HG03039 (cell line): ENCODE measurements around the gene WASF2.
"Not testable (repeated sequence)": the region's sequence is repeated elsewhere in the genome, so short reads cannot be mapped to it uniquely, and the experiment has no call there.

Source experiments
- ATAC-seq: cut with Tn5 transposase; IDR thresholded peaks from one replicate; pipeline ENCODE4 v1.9.1; 2021; ENCODE audit warnings: mild to moderate bottlenecking, moderate library complexity; ENCODE audit not compliant: unreplicated experiment

Gene WASF2

GRCh38 chr1:27455139-27455811, 34.7 kb downstream of the WASF2 start:
- no peak for ATAC-seq

- ATAC-seq = no peak
These were observed 35.4 kb downstream of the WASF2 start for GRCh38 chr1:27454610-27455009.

- ATAC-seq = no peak
These were observed 38.6 kb downstream of the WASF2 start for GRCh38 chr1:27451343-27451742.

GRCh38 chr1:27448982-27449381, 41.0 kb downstream of the WASF2 start:
- ATAC-seq = no peak

GRCh38 chr1:27447883-27448282, 42.1 kb downstream of the WASF2 start:
- no peak for ATAC-seq

GRCh38 chr1:27447399-27447798, 42.6 kb downstream of the WASF2 start:
- ATAC-seq = no peak

GRCh38 chr1:27446496-27447020, 43.4 kb downstream of the WASF2 start:
- no peak for ATAC-seq

GRCh38 chr1:27445177-27445936, 44.6 kb downstream of the WASF2 start:
- no peak for ATAC-seq

- no peak for ATAC-seq
These were observed 45.3 kb downstream of the WASF2 start for GRCh38 chr1:27444632-27445031.

- no peak for ATAC-seq
These were observed 50.8 kb downstream of the WASF2 start for GRCh38 chr1:27439150-27439549.

GRCh38 chr1:27438621-27439061, 51.3 kb downstream of the WASF2 start:
- no peak for ATAC-seq

- no peak for ATAC-seq
These were observed 53.5 kb downstream of the WASF2 start for GRCh38 chr1:27436204-27437159.

- no peak for ATAC-seq
These were observed 54.3 kb downstream of the WASF2 start for GRCh38 chr1:27435566-27436203.

GRCh38 chr1:27433706-27434105, 56.3 kb downstream of the WASF2 start:
- ATAC-seq = no peak

- ATAC-seq = not testable (repeated sequence)
These were observed 57.2 kb downstream of the WASF2 start for GRCh38 chr1:27432725-27433124.

GRCh38 chr1:27431601-27431940, 58.4 kb downstream of the WASF2 start:
- ATAC-seq = no peak

GRCh38 chr1:27430903-27431600, 58.9 kb downstream of the WASF2 start:
- no peak for ATAC-seq

GRCh38 chr1:27429029-27429425, 60.9 kb downstream of the WASF2 start:
- ATAC-seq = no peak

- no peak for ATAC-seq
These were observed 61.5 kb downstream of the WASF2 start for GRCh38 chr1:27428316-27429028.
